Hindlimb muscle (tissue), 1 donor: ENCODE data around the gene PRPF19. TPM values are rescaled to one million over a fixed set of nuclear protein-coding genes. Genes with fewer than 3 reads are reported as not detected.

ENCODE experiments used
- polyA plus RNA-seq: library from polyadenylated mRNA; unstranded; fragments of 120-200 nt; gene quantifications from one replicate; pipeline ENCODE4 v1.2.1, GENCODE V29; 2013; ENCODE audit not compliant: insufficient read length

PRPF19 gene
- polyA plus RNA-seq, 1 donor = 64.2 TPM

Other genes starting within 250 kb of the PRPF19 start
- gene MS4A8, start 207.0 kb downstream of the PRPF19 start, polyA plus RNA-seq = 5.6 TPM
- not detected for gene MS4A18, start 181.9 kb downstream of the PRPF19 start, polyA plus RNA-seq
- not detected for gene MS4A15, start 149.7 kb downstream of the PRPF19 start, polyA plus RNA-seq
- not detected for gene MS4A10, start 121.3 kb downstream of the PRPF19 start, polyA plus RNA-seq
- gene CCDC86, start 64.5 kb downstream of the PRPF19 start, polyA plus RNA-seq = 22.6 TPM
- gene PTGDR2, start 50.6 kb downstream of the PRPF19 start, polyA plus RNA-seq = 0.65 TPM
- 0.36 TPM for gene ZP1, start 39.0 kb downstream of the PRPF19 start, polyA plus RNA-seq
- 102 TPM for gene TMEM109, start 7.6 kb upstream of the PRPF19 start, polyA plus RNA-seq
- 37.2 TPM for gene TMEM132A, start 17.9 kb upstream of the PRPF19 start, polyA plus RNA-seq
- gene SLC15A3, start 45.6 kb upstream of the PRPF19 start, polyA plus RNA-seq = 27.9 TPM
- 0.40 TPM for gene CD6, start 65.1 kb upstream of the PRPF19 start, polyA plus RNA-seq
- gene CD5, start 195.9 kb upstream of the PRPF19 start, polyA plus RNA-seq = 0.13 TPM